HUES48 (cell line): ENCODE data around the gene PKD1L1.

ENCODE experiments used
- H3K27ac ChIP-seq: one replicate; pipeline ENCODE4 v1.7.0; 2013; ENCODE audit warnings: low read depth, low read length, inconsistent platforms
- H3K27me3 ChIP-seq: 2 replicates; pipeline ENCODE4 v1.6.1; 2013; ENCODE audit warnings: mild to moderate bottlenecking, low read length; ENCODE audit not compliant: control insufficient read depth, insufficient read depth
- H3K36me3 ChIP-seq: 2 replicates; pipeline ENCODE4 v1.6.1; 2013; ENCODE audit warnings: low read length; ENCODE audit not compliant: control insufficient read depth, insufficient read depth
- H3K4me1 ChIP-seq: 2 replicates; pipeline ENCODE4 v1.6.1; 2013; ENCODE audit warnings: mild to moderate bottlenecking, low read length; ENCODE audit not compliant: control insufficient read depth, insufficient read depth
- H3K4me3 ChIP-seq: 2 replicates; pipeline ENCODE4 v1.5.1; 2013; ENCODE audit warnings: mild to moderate bottlenecking, low read depth, low read length
- H3K9ac ChIP-seq: 2 replicates; pipeline ENCODE4 v1.6.1; 2013; ENCODE audit warnings: mild to moderate bottlenecking, low read depth, low read length, moderate library complexity
- H3K9me3 ChIP-seq: 2 replicates; pipeline ENCODE4 v1.6.1; 2013; ENCODE audit warnings: low read length; ENCODE audit not compliant: control insufficient read depth, insufficient read depth

The PKD1L1 gene

DNA sequence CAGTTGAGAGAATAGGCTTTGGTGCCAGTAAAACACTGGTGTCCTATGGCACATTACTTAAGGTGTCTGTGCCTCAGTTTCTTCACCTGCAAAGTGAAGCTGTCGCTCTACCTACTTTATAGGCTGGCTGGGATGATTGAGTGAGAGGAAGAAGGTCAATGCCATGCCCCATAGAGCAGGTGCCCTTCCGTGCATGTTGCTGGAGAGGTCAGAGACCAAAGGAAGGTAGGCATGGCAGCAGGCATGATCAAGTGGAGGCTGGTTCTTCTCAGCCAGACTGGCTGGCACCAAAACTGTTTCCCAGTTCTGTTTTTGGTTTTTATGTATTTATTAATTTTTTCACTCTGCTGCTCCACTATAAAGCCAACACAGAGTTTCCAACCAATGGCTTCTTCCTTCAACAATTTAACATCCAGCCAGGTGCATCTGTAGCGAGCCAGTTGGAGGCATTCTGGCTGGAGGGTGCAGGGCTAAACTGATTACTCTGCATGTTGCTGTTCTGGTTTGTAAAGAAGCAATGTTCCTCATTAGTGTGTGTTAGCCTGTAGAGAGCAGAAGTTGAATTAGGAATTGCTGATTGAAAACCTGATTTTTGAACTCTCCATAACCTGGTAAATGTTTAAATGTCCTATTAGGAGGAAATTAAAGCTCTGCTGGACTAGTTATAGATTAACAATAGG lies 222.1 kb downstream of the PKD1L1 start:
- H3K9ac ChIP-seq, result no peak overlapping the region
- H3K27me3 ChIP-seq, result no peaks in the 10 kb centered on the region
- no peaks in the 10 kb centered on the region for H3K9me3 ChIP-seq
- no peaks in the 10 kb centered on the region for H3K36me3 ChIP-seq
- H3K4me1 ChIP-seq, result peaks cover 17% of the 10 kb centered on the region
- no peak overlapping the region for H3K27ac ChIP-seq
- no peak overlapping the region for H3K4me3 ChIP-seq

DNA sequence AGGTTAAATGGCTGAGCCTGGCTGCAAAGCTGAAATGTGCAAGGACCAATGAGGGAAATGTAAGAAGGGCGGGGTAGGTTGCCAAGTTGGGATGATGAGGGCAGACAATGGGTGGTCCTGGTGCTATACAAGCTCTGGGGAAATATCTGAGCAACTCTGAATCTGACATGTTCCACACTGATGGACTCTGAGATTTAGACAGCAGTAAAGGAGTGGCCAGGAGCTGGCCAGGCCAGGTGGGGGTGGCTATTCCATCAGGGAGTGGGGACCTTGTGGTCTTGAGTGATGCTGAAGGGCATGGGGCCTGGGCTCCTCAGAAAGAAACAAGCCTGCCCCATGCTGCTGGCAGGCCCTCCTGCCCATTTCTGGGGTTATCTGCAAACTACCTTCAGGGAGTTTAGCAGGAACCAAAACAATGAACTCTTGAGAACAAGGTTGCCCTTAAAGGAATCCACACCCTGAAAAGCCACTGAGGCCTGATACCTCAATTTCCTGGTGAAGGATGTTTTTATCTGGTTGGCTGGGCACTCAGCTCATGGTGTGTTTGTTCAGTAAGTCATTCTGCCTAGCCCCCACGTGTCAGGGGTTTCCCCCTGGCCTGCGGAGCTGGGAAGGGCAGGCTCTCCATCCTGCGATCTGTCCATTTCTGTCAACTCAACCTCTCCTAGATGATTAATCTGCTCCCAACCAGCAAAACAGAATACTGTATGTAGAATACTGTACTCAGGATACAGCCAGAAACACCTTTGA lies 223.1 kb downstream of the PKD1L1 start:
- no peak overlapping the region; the same call in 1 of the 2 replicates for H3K9ac ChIP-seq
- H3K4me1 ChIP-seq, result peaks cover 17% of the 10 kb centered on the region
- no peaks in the 10 kb centered on the region for H3K36me3 ChIP-seq
- no peak overlapping the region for H3K4me3 ChIP-seq
- no peaks in the 10 kb centered on the region for H3K27me3 ChIP-seq
- no peaks in the 10 kb centered on the region for H3K9me3 ChIP-seq
- peak overlapping the region; percentile 59 for H3K27ac ChIP-seq
